ENCODE data around the gene MLF2. TPM values are rescaled to one million over a fixed set of nuclear protein-coding genes. Genes with fewer than 3 reads are reported as not detected.

Gene MLF2
- total RNA-seq, 1 donor from 2014 or later, result 108 TPM

GRCh38 chr12:6771509-6772330 is 18.8 kb upstream of the MLF2 start:
- H3K36me3 ChIP-seq, result peaks cover 21% of the 10 kb centered on the region
- H3K9me3 ChIP-seq, result no peaks in the 10 kb centered on the region
- TF ChIP-seq CTCF (IDR thresholded peaks at IDR 0.05), result no peak
- ATAC-seq (no peak), DNase-seq (no peak)
- no peaks in the 10 kb centered on the region for H3K27me3 ChIP-seq (ENCODE audit: low read depth)
- peaks cover 41% of the 10 kb centered on the region for H3K4me1 ChIP-seq
- H3K4me3 ChIP-seq, result no peak overlapping the region
- peak overlapping the region; percentile 9 for H3K27ac ChIP-seq
- intact Hi-C loops (cut with DNase I), result no loop called here

GRCh38 chr12:6771091-6771495 is 18.2 kb upstream of the MLF2 start:
- ATAC-seq (no peak), DNase-seq (no peak)
- peaks cover 41% of the 10 kb centered on the region for H3K4me1 ChIP-seq
- no peak for TF ChIP-seq CTCF (IDR thresholded peaks at IDR 0.05)
- intact Hi-C loops (cut with DNase I), result no loop called here
- H3K27ac ChIP-seq, result peak overlapping the region; percentile 9
- H3K27me3 ChIP-seq (ENCODE audit: low read depth), result no peaks in the 10 kb centered on the region
- no peak overlapping the region for H3K4me3 ChIP-seq
- H3K9me3 ChIP-seq, result no peaks in the 10 kb centered on the region
- H3K36me3 ChIP-seq, result peaks cover 21% of the 10 kb centered on the region

GRCh38 chr12:6770600-6770999 is 17.7 kb upstream of the MLF2 start:
- ATAC-seq (no peak), DNase-seq (no peak)
- Histone ChIP-seq H3K4me1 (peaks cover 45% of the 10 kb centered on the region), H3K27me3 (ENCODE audit: low read depth) (no peaks in the 10 kb centered on the region), H3K9me3 (no peaks in the 10 kb centered on the region), H3K27ac (no peak overlapping the region), H3K36me3 (peaks cover 21% of the 10 kb centered on the region), H3K4me3 (no peak overlapping the region)
- intact Hi-C loops (cut with DNase I), result no loop called here
- TF ChIP-seq CTCF (IDR thresholded peaks at IDR 0.05), result no peak

DNA sequence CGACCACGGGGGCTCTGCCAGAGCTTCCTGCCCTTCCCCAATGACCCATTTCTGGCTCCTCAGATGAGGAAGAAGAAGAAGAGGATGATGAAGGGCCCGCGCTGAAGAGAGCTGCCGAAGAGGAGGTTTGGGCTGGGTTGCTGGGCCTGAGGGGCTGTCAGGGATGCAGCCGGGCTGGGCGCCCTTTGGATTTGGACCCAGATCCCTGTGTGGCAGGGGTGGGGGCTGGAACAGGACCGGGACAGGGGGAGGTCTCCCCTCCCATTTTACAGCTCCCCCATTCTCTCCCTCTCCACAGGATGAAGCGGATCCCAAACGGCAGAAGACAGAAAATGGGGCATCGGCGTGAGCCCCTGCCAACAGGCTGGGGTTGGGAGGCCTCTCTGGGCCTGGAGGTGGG is 17.2 kb upstream of the MLF2 start:
- Histone ChIP-seq H3K27ac (no peak overlapping the region), H3K4me1 (peaks cover 50% of the 10 kb centered on the region), H3K9me3 (no peaks in the 10 kb centered on the region), H3K36me3 (peaks cover 21% of the 10 kb centered on the region), H3K4me3 (no peak overlapping the region), H3K27me3 (ENCODE audit: low read depth) (no peaks in the 10 kb centered on the region)
- intact Hi-C loops (cut with DNase I), result no loop called here
- no peak for ATAC-seq
- no peak for TF ChIP-seq CTCF (IDR thresholded peaks at IDR 0.05)
- no peak for DNase-seq

DNA sequence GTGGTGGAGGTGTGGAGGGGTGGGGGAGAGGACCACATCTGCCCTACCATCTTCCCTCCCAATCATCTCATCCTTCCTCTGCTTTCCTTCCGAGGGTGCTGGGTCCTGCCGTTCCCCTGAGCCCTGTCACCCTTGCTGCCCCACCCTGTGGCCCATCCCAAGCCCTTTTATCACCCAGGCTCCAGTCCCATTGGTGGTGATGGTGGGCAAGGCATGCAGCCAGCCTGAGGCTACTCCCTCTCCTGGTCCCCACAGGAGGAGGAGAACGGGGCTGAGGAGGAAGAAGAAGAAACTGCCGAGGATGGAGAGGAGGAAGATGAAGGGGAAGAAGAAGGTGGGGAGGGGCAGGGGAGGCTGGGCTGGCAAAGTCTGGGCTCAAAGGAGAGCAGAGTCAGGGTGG is 16.7 kb upstream of the MLF2 start:
- no peaks in the 10 kb centered on the region for H3K27me3 ChIP-seq (ENCODE audit: low read depth)
- no peak for ATAC-seq
- H3K4me3 ChIP-seq, result no peak overlapping the region
- H3K4me1 ChIP-seq, result peaks cover 54% of the 10 kb centered on the region
- H3K36me3 ChIP-seq, result peaks cover 21% of the 10 kb centered on the region
- H3K9me3 ChIP-seq, result no peaks in the 10 kb centered on the region
- DNase-seq, result no peak
- TF ChIP-seq CTCF (IDR thresholded peaks at IDR 0.05), result no peak
- H3K27ac ChIP-seq, result no peak overlapping the region
- intact Hi-C loops (cut with DNase I), result no loop called here

Data from lower lobe of right lung (tissue), 2 donors.